HG03159 (cell line): ENCODE measurements around the gene MACF1.
"Not testable (repeated sequence)": the region's sequence is repeated elsewhere in the genome, so short reads cannot be mapped to it uniquely, and the experiment has no call there.

ENCODE experiments used
- ATAC-seq: cut with Tn5 transposase; IDR thresholded peaks from one replicate; pipeline ENCODE4 v1.9.1; 2021; ENCODE audit warnings: mild to moderate bottlenecking, moderate library complexity; ENCODE audit not compliant: unreplicated experiment

MACF1 gene

GRCh38 chr1:39524591-39525365 lies 320.3 kb downstream of the MACF1 start:
- ATAC-seq: no peak

GRCh38 chr1:39525366-39526165 lies 321.1 kb downstream of the MACF1 start:
- peak; percentile 89 for ATAC-seq

DNA sequence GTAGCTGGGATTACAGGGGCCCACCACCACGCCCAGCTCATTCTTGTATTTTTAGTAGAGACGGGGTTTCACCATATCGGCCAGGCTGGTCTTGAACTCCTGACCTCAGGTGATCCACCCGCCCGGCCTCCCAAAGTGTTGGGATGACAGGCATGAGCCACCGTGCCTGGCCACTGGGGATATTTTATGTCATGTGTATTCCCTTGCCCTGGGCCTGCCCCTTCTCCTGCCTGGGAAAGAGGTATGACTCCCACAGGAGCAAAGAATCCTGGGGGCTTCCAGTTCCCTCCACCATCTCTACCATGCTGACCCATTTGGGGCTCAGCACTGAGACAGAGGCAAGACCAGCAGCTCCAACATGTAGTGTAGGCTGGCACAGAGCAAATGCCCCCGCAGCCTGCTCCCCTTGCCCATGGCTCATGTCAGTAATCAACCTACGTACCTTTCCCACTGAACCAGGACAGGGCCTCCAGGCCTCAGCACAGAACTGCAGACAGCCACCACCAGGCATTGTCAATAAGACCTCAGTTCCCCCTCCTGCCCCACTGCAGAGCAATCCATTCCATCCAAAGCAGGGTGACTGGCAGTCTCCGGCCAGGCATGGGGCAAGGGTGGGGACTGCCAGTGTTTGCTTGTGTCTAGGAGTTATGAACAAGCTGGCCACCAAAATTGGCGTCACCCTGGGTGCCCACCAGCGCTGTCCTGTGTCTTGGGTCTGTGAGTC lies 322.1 kb downstream of the MACF1 start:
- no peak for ATAC-seq

DNA sequence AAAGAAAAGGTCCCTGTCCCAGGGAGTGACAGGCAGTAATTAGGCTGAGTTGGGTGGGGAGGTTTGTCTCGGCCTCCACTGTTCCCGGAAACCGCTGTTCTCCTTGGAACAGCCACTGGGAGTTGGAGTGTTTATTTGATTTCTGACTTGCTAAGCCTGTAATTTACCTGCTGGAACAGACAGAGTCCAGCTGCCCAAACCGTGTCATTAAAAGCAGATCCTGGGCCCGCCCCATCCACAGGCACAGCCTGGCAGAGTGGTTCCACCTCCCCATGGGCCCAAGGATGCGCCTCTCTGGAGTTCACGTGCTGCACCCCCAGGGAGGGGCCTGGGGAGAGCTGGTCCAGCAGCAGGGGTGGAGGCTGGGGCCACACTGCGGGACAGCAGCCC lies 322.7 kb downstream of the MACF1 start:
- not testable (repeated sequence) for ATAC-seq

DNA sequence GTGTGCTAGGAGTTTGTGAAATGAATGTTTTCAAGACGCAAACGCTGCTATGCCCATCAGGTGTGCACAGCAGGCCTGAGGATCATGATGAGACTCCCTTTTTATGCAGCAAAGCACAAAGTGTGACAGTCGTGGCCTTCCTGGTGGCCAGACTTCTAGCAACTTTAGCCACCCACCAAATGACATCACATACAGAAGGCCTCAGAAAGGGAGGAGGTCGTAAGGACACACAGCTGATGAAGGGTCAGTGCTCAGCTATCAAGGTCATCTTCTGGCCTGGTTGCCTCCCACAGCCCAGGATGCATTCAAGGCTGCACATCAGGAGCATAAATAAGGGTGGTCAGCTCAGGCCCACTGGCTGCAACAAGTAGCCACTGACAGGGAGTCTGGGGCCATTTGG lies 323.6 kb downstream of the MACF1 start:
- no peak for ATAC-seq

GRCh38 chr1:39529901-39530535 lies 325.5 kb downstream of the MACF1 start:
- no peak for ATAC-seq

DNA sequence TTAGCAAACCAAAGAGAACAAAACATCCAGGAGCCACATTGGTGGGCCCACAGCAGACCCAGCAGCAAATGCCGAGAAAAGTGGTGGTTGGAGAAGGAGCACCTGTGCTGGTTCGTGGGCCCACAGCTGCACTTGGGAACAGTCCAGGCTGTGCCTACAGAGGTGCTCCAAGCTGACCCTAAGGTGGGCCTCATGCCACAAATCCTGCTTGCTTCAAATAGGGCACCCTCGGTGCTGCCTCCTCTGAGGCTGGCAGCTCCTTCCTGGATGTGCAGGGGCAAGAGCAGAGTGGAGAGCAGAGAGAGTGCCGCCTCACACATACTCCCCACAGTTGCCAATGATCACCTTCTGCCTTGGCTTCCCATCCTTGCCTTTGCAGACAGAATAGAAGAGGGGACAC lies 327.0 kb downstream of the MACF1 start:
- no peak for ATAC-seq

- ATAC-seq: no peak
Measured at GRCh38 chr1:39533442-39533841, 328.9 kb downstream of the MACF1 start.
